Stimulated activated CD8-positive, alpha-beta memory T cell treated with anti-CD3 and anti-CD28 coated beads, Interleukin-2, amount 100 ng/mL, for 48 hours (primary cell): ENCODE results near the gene LOXHD1.

ENCODE experiments used
- DNase-seq, 2 donors: peaks; one replicate each; pipeline ENCODE4 v3.0.0-alpha.2; 2020; ENCODE audit warnings: low read depth in 2 of 2

LOXHD1 gene

GRCh38 chr18:46449033-46449432 is 208.0 kb downstream of the LOXHD1 start:
- DNase-seq, result no peak

DNA sequence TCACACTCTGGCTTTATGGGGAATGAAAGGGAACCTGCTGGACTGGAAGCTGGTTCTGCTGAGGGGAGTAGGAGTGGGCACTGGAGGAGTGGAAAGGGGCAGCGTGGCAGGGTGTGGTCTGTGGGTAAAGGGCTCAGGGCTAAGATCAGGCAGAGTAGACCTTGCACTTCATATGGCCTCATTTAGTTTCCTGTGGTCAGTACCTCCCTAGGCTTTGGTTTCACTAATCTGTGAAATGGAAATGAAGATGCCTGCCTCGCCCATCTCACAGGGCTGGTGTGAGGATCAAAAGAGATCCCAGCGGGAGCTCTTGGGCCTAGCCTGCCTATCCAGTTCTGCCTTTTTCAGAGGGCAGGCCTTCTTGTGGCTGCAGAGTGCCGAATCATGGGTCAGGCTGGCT is 208.7 kb downstream of the LOXHD1 start:
- DNase-seq, result no peak

DNA sequence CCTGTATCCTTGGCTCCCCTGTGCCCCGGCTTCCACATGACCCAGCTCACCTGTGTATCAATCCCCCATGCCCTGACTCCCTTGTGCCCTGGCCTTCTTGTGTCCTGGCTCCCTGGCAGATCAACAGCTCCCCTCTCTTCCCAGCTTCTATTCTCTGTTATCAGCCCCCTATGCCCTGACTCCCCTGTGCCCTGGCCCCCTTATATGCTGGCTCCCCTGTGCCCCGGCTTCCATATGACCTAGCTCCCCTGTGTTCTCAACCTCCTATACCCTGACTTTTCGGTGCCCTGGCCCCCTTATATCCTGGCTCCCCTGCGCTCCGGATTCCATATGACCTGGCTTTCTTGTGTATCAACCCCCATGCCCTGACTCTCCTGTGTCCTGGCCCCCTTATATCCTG is 209.2 kb downstream of the LOXHD1 start:
- no peak for DNase-seq

GRCh38 chr18:46447323-46447722 is 209.7 kb downstream of the LOXHD1 start:
- no peak for DNase-seq

DNA sequence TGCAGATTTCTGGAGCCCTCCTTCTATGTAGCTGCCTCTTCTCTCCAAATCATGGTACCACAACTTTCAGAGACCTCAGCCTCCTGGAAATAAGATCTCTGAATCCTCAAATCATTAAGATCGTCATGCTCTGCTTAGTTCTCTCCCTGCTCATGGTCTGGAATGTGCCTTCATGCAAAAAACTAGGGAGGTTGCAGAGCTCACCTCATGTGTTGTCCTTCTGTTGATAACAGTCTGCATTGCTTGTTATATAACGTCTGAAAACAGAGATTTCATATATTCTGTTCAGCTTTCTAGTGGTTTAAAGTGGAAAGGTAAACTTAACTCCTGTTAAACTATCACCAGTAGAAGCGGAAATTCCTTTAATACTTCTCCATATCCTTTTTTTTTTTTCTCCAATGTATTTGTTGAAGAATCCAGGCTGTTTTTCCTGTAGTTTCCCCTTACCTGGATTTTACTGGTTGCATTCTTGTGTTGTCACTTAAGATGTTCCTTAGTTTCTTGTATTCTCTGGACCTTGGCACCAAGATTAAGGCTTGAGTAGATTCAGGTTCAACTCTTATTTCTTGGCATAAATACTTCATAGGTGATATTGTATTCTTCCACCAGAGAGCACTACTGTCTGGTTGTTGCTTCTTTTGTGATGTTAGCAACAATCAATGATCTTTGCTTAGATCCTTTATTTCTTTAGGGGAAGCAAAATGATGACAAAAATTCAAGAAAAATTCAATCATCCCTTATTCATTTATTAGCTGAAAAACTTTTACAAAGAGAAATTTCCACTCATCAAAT is 211.3 kb downstream of the LOXHD1 start:
- DNase-seq, result no peak

- no peak for DNase-seq
Observed at GRCh38 chr18:46439037-46439436, 218.0 kb downstream of the LOXHD1 start.

- DNase-seq, result no peak
Observed at GRCh38 chr18:46437061-46437460, 220.0 kb downstream of the LOXHD1 start.

- DNase-seq, result no peak
Observed at GRCh38 chr18:46436621-46437020, 220.4 kb downstream of the LOXHD1 start.

- no peak for DNase-seq
Observed at GRCh38 chr18:46435031-46435430, 222.0 kb downstream of the LOXHD1 start.

GRCh38 chr18:46434629-46435028 is 222.4 kb downstream of the LOXHD1 start:
- no peak for DNase-seq

DNA sequence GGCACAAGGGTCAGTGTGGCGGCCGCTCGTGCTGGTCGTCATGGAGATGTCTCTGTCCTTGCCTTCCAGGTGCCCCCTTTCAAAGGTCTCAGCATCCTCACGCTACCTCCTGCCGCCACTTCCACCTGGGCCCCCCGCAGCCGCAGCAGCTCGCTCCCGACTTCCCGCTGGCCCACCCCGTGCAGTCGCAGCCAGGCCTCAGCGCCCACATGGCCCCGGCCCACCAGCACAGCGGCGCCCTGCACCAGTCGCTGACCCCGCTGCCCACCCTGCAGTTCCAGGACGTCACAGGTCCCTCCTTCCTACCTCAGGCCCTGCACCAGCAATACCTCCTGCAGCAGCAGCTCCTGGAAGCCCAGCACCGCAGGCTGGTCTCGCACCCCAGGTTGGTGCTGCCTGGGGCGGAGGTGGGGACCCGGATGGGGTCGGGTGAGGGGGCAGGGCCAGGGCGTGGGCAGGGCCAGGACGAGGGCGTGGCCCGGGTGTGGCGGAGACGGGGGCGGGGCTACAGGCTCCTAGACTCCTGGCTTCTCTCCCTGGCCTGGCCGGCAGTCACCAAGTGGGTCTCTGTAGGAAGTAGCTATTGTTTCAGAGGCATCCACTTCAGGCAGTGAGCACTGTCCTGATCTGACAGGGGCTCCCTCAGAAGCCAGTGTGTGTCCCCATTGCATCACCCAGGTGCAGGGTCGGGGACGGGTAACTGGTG is 223.7 kb downstream of the LOXHD1 start:
- no peak for DNase-seq

DNA sequence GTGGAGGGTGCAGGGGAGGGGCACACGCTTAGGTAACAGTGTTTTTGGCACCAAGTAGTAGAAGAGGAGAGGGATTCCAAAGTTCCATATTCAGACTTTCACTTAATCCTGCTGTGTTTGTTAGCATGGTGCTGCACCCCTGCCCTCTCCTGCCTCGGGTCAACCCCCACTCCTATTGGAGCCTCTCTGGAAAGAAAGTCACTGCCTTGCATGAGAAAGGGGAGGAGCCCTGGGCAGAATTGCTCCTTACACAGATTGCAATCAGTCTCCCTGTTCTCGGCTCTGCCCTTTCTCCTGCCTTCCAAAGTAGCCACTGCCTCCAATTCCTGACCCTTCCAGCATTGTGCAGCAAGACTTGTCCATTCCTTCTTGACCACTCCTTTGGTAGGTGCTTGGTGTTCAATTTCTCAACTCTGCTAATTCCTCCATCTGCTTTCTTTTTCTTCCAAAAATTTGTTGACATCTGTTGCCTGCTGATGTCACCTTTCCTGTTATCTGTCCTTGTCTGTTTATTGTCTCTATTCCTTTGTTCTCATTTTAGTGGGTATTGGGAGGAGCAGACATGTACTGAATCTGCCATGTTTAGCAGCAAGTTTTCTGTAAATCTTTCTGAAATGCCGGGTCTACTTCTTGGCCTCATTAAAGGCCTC is 225.4 kb downstream of the LOXHD1 start:
- no peak for DNase-seq

DNA sequence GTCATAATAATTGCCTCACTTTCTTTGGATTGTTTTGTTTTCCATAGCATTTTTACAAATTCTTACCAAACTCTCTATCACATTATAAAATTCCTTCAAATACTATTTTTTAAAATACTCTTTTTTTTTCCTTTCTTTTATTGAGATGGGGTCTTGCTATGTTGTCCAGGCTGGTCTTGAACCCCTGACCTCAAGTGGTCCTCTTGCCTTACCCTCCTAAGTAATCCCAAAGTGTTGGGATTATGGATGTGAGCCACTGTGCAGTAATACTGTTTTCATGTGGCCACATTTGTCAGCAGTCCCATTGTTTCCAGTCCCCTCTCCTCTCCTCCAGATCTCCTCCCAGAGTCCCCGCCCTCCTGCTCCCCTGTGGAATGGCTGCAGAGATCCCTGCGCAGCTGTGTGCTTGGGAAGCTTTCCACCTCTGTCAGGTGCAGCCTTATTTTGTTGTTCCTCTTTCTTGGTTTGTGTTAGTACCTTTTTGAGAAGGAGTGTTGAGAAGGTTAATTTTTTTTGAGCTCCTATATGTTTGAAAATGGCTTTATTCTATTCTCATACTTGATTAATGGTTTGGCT is 227.3 kb downstream of the LOXHD1 start:
- DNase-seq, result no peak

- DNase-seq, result no peak
Observed at GRCh38 chr18:46429130-46429529, 227.9 kb downstream of the LOXHD1 start.

DNA sequence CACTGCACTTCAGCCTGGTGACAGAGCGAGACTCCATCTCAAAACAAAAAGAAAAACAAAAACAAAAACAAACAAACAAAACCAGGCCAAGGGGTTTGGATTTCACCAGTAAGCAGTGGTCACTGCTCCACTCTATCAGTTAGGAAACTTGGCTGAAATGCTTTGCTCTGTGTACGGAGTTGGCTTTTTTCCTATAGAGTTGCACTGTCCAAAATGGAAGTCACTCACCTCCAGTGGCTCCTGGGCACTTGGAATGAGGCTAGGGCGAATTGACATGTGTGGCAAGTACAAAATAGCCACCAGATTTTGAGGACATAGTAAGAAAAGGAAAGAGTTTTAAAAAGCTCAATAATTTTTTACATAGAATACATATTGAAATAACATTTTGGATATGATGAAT is 228.7 kb downstream of the LOXHD1 start:
- DNase-seq, result no peak

DNA sequence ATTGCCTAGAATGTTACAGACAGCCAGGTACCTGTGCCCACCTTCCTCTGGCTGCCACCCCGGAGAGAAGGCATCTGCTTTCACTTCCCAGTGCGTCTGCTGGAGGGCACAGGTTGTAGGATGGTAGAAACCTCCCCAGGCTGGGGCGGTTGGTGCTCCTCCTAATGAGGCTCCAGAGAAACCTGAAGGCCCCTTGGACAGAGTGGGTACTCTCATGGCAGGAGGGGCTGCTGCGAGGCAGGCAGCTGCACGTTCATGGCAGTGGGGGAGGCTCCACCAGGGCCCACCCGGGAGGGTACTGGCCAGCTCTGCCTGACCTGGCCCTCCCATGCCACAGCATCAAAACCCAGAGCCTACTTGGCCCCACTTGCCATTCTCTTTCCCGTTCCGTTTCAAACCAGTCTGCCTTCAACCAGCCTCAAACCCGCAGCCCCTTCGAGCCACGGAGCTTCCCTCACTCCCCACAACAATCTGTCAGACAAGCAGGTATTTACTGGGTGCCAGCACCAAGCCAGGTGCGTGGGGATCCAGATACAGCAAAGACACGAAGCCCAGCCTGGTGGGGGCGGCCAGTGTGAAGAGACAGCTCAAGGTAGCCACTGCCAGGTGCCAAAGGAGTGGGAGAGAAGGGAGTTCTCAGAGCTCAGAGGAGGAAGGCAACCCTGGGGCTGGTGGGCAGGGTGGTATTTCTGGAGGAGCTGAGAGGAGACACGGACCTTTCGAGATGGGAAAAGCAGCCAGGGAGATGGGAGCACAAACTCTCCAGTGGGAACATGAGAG is 229.6 kb downstream of the LOXHD1 start:
- DNase-seq, result no peak
